ENCODE measurements around the gene ADAMTS12. TPM values are rescaled to one million over a fixed set of nuclear protein-coding genes. Genes with fewer than 3 reads are reported as not detected.

ADAMTS12 gene
- polyA plus RNA-seq, 4 donors = 0.37 to 2.8 (median 0.54) TPM; not detected in 1

DNA sequence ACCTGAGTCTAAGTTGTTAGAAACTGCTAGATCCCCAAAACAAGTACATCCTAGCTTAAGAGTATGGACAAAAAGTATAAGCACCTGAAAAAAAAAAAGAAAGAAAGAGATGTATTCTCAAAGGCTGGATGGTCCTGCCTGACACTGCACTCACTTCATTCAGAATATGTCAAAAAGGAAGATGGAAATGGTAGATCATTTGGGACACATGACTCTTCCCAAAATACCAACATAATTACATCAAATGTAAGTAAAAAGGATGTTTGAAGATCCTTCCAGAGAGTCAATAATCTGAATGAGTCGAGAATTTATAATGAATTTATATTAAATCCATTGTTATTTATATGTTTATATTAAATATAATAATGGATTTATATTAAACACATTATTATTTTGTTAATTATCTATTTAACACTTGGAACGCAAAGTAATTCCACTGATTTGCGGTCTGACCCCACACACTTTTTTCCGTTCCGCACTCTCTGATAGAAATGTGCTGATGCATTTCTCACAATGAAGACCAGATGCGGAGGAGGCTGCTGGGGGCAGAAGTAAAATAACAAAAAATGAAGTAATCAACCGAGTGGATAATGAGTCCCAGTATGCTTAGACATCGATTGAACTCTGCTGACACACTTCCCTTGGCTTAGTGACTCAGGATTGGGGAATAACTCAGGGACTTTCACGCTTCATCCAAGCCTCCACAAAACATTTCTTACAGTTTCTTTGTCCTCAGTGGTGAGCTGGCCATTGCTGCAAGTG is 201.2 kb downstream of the ADAMTS12 start:
- no peak for DNase-seq
- FAIRE-seq = no peak
- no peak overlapping the region for H3K4me3 ChIP-seq (ENCODE audit: low read depth in 1 of 3, low read length in 3 of 3)
- no peaks in the 10 kb centered on the region for H3K27me3 ChIP-seq (ENCODE audit: control insufficient read depth in 3 of 3, insufficient read depth in 3 of 3, low read length in 3 of 3)
- H3K9me3 ChIP-seq (ENCODE audit: control insufficient read depth in 2 of 2, insufficient read depth in 1 of 2, low read depth in 1 of 2, low read length in 1 of 2) = peaks cover 0 to 5% of the 10 kb centered on the region in 2 donors
- WGBS, 3 donors = 83 to 87% (median 85%) methylated on average over 9 of the region's 9 CpGs
- H3K27ac ChIP-seq (ENCODE audit: low read depth in 1 of 3, low read length in 2 of 3) = no peak overlapping the region
- no peaks in the 10 kb centered on the region for H3K36me3 ChIP-seq (ENCODE audit: control insufficient read depth in 3 of 3, insufficient read depth in 2 of 3, low read depth in 1 of 3, low read length in 3 of 3)
- no peaks in the 10 kb centered on the region for H3K4me1 ChIP-seq (ENCODE audit: control insufficient read depth in 3 of 3, insufficient read depth in 2 of 3, low read depth in 1 of 3, low read length in 2 of 3)

DNA sequence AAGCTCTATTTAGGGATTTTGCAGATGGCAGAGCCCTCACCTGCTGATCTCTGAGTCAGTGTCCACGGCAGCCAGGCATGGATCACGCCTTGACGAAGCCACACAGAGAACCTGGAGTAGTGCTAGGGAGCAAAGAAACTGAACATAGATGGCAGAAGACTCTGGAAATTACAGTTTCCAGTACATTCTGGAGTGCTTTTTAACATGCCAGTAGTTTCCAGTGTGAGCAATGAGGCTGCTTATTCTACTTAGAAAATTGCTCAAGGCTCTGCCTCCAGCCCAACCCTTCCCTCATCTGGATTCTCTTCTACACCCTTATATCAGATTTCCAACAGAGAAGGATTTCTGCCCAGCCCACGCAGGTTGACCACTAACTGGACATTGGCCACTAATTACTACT is 203.3 kb downstream of the ADAMTS12 start:
- DNase-seq (no peak), FAIRE-seq (no peak)
- no peaks in the 10 kb centered on the region for H3K4me1 ChIP-seq (ENCODE audit: control insufficient read depth in 3 of 3, insufficient read depth in 2 of 3, low read depth in 1 of 3, low read length in 2 of 3)
- H3K4me3 ChIP-seq (ENCODE audit: low read depth in 1 of 3, low read length in 3 of 3) = no peak overlapping the region
- 76 to 82% (median 82%) methylated on average over 4 of the region's 4 CpGs for WGBS, 3 donors
- no peaks in the 10 kb centered on the region for H3K27me3 ChIP-seq (ENCODE audit: control insufficient read depth in 3 of 3, insufficient read depth in 3 of 3, low read length in 3 of 3)
- H3K9me3 ChIP-seq (ENCODE audit: control insufficient read depth in 2 of 2, insufficient read depth in 1 of 2, low read depth in 1 of 2, low read length in 1 of 2) = peaks cover 0 to 5% of the 10 kb centered on the region in 2 donors
- no peaks in the 10 kb centered on the region for H3K36me3 ChIP-seq (ENCODE audit: control insufficient read depth in 3 of 3, insufficient read depth in 2 of 3, low read depth in 1 of 3, low read length in 3 of 3)
- H3K27ac ChIP-seq (ENCODE audit: low read depth in 1 of 3, low read length in 2 of 3) = no peak overlapping the region

DNA sequence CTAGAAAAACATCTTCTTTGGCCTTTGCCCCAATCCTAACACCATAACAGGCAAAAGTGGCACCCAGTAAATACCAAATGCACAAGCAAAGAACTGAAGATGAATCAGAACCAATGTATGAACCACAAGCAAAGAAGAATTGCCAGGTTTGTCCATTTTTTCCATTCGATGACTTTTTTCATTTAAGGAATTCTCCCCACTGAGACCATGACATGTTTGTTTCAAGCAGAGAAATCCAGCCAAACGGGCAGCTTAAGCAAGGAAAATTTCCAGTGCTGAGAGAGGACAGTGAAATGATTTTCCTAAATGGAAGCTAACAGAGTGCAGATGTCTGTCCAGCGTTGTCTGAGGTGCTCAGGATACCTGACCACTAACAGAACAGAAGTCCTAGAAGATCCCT is 203.7 kb downstream of the ADAMTS12 start:
- no peaks in the 10 kb centered on the region for H3K36me3 ChIP-seq (ENCODE audit: control insufficient read depth in 3 of 3, insufficient read depth in 2 of 3, low read depth in 1 of 3, low read length in 3 of 3)
- DNase-seq (no peak), FAIRE-seq (no peak)
- H3K27me3 ChIP-seq (ENCODE audit: control insufficient read depth in 3 of 3, insufficient read depth in 3 of 3, low read length in 3 of 3) = no peaks in the 10 kb centered on the region
- peaks cover 0 to 5% of the 10 kb centered on the region in 2 donors for H3K9me3 ChIP-seq (ENCODE audit: control insufficient read depth in 2 of 2, insufficient read depth in 1 of 2, low read depth in 1 of 2, low read length in 1 of 2)
- no peaks in the 10 kb centered on the region for H3K4me1 ChIP-seq (ENCODE audit: control insufficient read depth in 3 of 3, insufficient read depth in 2 of 3, low read depth in 1 of 3, low read length in 2 of 3)
- no peak overlapping the region for H3K4me3 ChIP-seq (ENCODE audit: low read depth in 1 of 3, low read length in 3 of 3)
- no peak overlapping the region for H3K27ac ChIP-seq (ENCODE audit: low read depth in 1 of 3, low read length in 2 of 3)
- 66 to 73% (median 72%) methylated on average over 3 of the region's 3 CpGs for WGBS, 3 donors

DNA sequence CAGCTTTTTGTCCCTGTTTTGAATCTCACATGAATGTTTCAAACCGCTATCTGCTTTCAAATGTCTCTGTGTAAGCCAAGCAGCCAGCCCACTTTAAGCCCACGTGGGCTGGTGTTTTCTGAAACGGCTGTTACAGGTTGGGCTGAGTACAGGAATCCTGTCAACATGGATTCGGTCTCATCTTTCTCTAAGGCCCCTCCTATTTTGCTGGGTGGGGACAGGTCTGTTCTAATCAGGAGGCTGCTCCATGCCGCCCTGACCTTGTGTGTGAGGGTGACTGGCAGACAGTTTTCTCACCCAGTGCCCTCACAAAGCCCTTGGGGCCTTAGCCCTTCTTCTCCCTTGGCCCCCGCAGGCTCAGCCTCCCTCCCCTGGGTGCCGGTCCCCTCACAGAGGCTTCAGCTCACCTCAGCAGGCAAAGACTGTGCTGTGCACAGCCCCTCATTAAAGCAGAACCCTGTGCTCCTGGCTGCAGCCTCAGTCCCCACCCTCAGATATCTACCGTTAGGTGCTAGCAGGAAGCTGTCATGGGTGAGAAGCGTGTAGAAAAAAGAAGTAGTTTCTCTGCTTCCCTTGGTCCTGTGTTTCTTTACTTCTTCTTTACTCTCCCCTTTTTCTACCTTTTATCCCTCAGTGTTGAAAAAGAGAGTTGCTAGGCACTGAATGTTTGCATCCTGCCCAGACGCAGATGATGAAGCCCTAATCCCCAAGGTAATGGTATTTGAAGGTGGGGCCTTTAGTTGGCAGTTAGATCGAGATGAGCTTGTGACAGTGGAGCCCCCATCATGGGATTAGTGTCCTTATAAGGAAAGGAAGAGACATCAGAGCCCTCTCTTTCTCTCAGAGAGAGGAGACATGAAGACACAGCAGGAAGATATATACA is 205.7 kb downstream of the ADAMTS12 start:
- Histone ChIP-seq H3K27ac (ENCODE audit: low read depth in 1 of 3, low read length in 2 of 3) (no peak overlapping the region), H3K4me1 (ENCODE audit: control insufficient read depth in 3 of 3, insufficient read depth in 2 of 3, low read depth in 1 of 3, low read length in 2 of 3) (no peaks in the 10 kb centered on the region), H3K4me3 (ENCODE audit: low read depth in 1 of 3, low read length in 3 of 3) (no peak overlapping the region), H3K36me3 (ENCODE audit: control insufficient read depth in 3 of 3, insufficient read depth in 2 of 3, low read depth in 1 of 3, low read length in 3 of 3) (no peaks in the 10 kb centered on the region), H3K27me3 (ENCODE audit: control insufficient read depth in 3 of 3, insufficient read depth in 3 of 3, low read length in 3 of 3) (no peaks in the 10 kb centered on the region), H3K9me3 (ENCODE audit: control insufficient read depth in 2 of 2, insufficient read depth in 1 of 2, low read depth in 1 of 2, low read length in 1 of 2) (no peaks in the 10 kb centered on the region)
- FAIRE-seq (no peak), DNase-seq (no peak)
- WGBS, 3 donors = 33 to 57% (median 40%) methylated on average over 11 of the region's 11 CpGs

DNA sequence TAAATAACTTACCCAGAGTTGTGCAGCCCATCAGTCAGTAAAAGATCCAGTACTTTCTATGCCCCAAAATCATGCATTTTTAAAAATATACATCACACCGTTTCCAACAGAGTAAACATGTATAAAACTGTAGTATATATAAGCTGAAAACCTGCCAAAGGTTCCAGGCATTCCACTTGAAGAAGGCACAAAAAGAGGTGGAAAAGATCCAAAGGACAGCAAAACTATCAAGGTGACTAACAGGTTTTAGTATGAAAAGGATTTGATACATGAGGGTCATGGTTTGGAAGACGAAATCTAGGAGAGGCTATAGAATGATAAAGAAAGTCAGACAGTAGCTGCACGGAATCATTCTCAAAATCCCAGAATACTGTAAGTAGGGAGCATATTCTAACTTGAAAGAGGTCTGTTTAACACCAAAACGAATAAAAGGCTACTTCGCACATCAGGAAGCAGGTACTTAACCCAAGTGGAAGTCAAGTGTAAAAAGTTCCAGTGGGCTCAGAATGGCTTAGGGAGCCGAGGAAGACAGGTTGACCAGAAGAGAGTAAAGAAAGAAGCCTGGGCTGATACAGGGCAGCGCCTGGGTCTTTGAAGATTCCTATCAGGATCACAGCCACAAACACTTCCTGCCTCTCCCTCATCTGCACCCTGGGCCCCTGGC is 207.2 kb downstream of the ADAMTS12 start:
- 56 to 62% (median 61%) methylated on average over 7 of the region's 7 CpGs for WGBS, 3 donors
- FAIRE-seq = no peak

DNA sequence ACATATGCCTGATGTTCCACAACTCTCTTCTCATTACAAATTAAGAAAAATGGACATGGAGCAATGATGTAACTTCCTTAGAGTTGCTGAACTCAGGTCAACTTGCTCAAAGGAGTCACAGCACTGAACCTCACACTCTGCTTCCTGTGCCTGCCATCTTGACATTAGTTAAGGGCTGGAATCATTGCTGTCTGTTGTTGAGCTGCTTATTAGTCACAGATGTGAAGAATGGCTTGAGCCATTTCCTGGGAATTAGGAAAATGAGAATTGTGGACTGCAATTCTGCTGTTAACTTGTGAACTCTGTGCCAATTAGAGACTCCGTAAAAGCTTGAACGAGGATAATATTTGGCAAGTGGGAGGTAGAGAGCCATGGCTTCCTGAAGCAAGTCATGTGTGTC is 212.0 kb downstream of the ADAMTS12 start:
- DNase-seq (no peak), FAIRE-seq (no peak)
- no peaks in the 10 kb centered on the region for H3K27me3 ChIP-seq (ENCODE audit: control insufficient read depth in 3 of 3, insufficient read depth in 3 of 3, low read length in 3 of 3)
- no peak overlapping the region for H3K27ac ChIP-seq (ENCODE audit: low read depth in 1 of 3, low read length in 2 of 3)
- WGBS, 3 donors = 81 to 91% (median 84%) methylated on average over 2 of the region's 2 CpGs
- no peaks in the 10 kb centered on the region for H3K4me1 ChIP-seq (ENCODE audit: control insufficient read depth in 3 of 3, insufficient read depth in 2 of 3, low read depth in 1 of 3, low read length in 2 of 3)
- no peak overlapping the region for H3K4me3 ChIP-seq (ENCODE audit: low read depth in 1 of 3, low read length in 3 of 3)
- no peaks in the 10 kb centered on the region for H3K36me3 ChIP-seq (ENCODE audit: control insufficient read depth in 3 of 3, insufficient read depth in 2 of 3, low read depth in 1 of 3, low read length in 3 of 3)
- no peaks in the 10 kb centered on the region for H3K9me3 ChIP-seq (ENCODE audit: control insufficient read depth in 2 of 2, insufficient read depth in 1 of 2, low read depth in 1 of 2, low read length in 1 of 2)

More for the DNA sequence above, 207.2 kb downstream of the ADAMTS12 start:
- no peak for DNase-seq
- Histone ChIP-seq H3K9me3 (ENCODE audit: control insufficient read depth in 2 of 2, insufficient read depth in 1 of 2, low read depth in 1 of 2, low read length in 1 of 2) (no peaks in the 10 kb centered on the region), H3K27me3 (ENCODE audit: control insufficient read depth in 3 of 3, insufficient read depth in 3 of 3, low read length in 3 of 3) (no peaks in the 10 kb centered on the region), H3K4me3 (ENCODE audit: low read depth in 1 of 3, low read length in 3 of 3) (no peak overlapping the region), H3K36me3 (ENCODE audit: control insufficient read depth in 3 of 3, insufficient read depth in 2 of 3, low read depth in 1 of 3, low read length in 3 of 3) (no peaks in the 10 kb centered on the region), H3K4me1 (ENCODE audit: control insufficient read depth in 3 of 3, insufficient read depth in 2 of 3, low read depth in 1 of 3, low read length in 2 of 3) (no peaks in the 10 kb centered on the region), H3K27ac (ENCODE audit: low read depth in 1 of 3, low read length in 2 of 3) (no peak overlapping the region)

DNA sequence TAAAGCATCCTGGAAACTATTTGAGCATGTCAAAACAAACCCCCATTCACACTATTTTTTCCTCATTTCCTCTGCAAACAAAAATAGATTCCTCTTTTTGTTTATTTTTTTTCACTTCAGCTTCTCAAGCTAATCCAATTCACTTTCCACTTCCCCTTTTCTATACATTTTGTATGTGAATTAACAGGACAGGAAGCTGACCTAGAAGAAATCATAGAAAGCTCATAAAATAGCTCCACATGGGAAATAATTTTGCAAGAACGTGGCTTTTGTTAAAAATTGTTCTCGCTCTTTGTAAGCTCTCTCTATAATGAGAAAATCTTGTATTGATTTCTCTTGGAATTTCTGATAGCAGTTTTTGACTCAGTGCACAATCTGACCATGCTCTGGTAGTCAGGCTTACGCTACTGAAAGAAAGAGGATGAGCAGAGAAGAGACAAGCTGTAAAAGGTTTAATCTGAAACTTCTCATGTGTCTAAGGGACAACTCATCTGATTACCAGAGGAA is 215.8 kb downstream of the ADAMTS12 start:
- 51 to 55% (median 54%) methylated on average over 3 of the region's 3 CpGs for WGBS, 3 donors

DNA sequence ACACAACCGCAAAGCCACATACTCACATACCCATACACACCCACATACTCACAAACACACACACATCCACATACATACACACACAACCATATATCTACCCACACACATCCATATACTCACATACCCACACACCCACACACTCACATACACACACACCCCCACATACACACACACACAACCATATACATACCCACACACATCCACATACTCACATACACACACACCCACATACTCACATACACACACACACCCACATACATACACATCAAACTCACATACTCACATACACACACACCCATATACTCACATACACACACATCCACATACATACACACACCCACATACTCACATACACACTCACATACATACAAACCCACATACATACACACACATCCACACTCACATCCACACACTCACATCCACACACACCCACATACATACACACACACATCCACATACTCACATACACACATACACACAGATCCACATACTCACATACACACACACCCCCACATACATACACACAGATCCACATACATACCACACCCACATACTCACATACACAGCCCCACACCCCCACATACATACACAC is 220.0 kb downstream of the ADAMTS12 start:
- no peak for DNase-seq

More for the DNA sequence above, 215.8 kb downstream of the ADAMTS12 start:
- no peaks in the 10 kb centered on the region for H3K9me3 ChIP-seq (ENCODE audit: control insufficient read depth in 2 of 2, insufficient read depth in 1 of 2, low read depth in 1 of 2, low read length in 1 of 2)
- no peak for DNase-seq
- FAIRE-seq = no peak
- no peaks in the 10 kb centered on the region for H3K36me3 ChIP-seq (ENCODE audit: control insufficient read depth in 3 of 3, insufficient read depth in 2 of 3, low read depth in 1 of 3, low read length in 3 of 3)
- H3K27me3 ChIP-seq (ENCODE audit: control insufficient read depth in 3 of 3, insufficient read depth in 3 of 3, low read length in 3 of 3) = no peaks in the 10 kb centered on the region
- no peak overlapping the region for H3K4me3 ChIP-seq (ENCODE audit: low read depth in 1 of 3, low read length in 3 of 3)
- H3K4me1 ChIP-seq (ENCODE audit: control insufficient read depth in 3 of 3, insufficient read depth in 2 of 3, low read depth in 1 of 3, low read length in 2 of 3) = no peaks in the 10 kb centered on the region
- H3K27ac ChIP-seq (ENCODE audit: low read depth in 1 of 3, low read length in 2 of 3) = no peak overlapping the region

More for the DNA sequence above, 220.0 kb downstream of the ADAMTS12 start:
- Histone ChIP-seq H3K27me3 (ENCODE audit: control insufficient read depth in 3 of 3, insufficient read depth in 3 of 3, low read length in 3 of 3) (no peaks in the 10 kb centered on the region), H3K4me3 (ENCODE audit: low read depth in 1 of 3, low read length in 3 of 3) (no peak overlapping the region), H3K4me1 (ENCODE audit: control insufficient read depth in 3 of 3, insufficient read depth in 2 of 3, low read depth in 1 of 3, low read length in 2 of 3) (no peaks in the 10 kb centered on the region), H3K36me3 (ENCODE audit: control insufficient read depth in 3 of 3, insufficient read depth in 2 of 3, low read depth in 1 of 3, low read length in 3 of 3) (no peaks in the 10 kb centered on the region), H3K27ac (ENCODE audit: low read depth in 1 of 3, low read length in 2 of 3) (no peak overlapping the region), H3K9me3 (ENCODE audit: control insufficient read depth in 2 of 2, insufficient read depth in 1 of 2, low read depth in 1 of 2, low read length in 1 of 2) (no peaks in the 10 kb centered on the region)
- 76 to 100% (median 91%) methylated on average over 1 of the region's 1 CpG for WGBS, 3 donors
- no peak for FAIRE-seq
